HEK293 (cell line): ENCODE data around the gene C5orf15.

Experiments
- CTCF ChIA-PET: fragments of 350-600 bp; formaldehyde crosslinking; extraction: SDS; loops from one replicate; lab custom pipeline; 2021; ENCODE audit warnings: antibody characterized with exemption; lab: Yijun Ruan, JAX
- POLR2A ChIA-PET: fragments of 300-600 bp; formaldehyde crosslinking; extraction: SDS; loops from one replicate; lab custom pipeline; 2020; ENCODE audit warnings: antibody characterized with exemption, inconsistent platforms; lab: Yijun Ruan, JAX
- H3K27ac ChIP-seq: fragments of 200-500 bp; sonication (Bioruptor generic); 2 replicates; pipeline ENCODE4 v1.5.1; 2014; ENCODE audit warnings: low read depth, low read length, control low read depth, inconsistent platforms; ENCODE audit errors: extremely low read depth
- H3K36me3 ChIP-seq, 2 experiments: fragments of 200-500 bp in 1 of 2; sonication (Bioruptor generic) in 1 of 2; 1 replicate in 1 of 2; 2 replicates in 1 of 2; pipeline ENCODE4 v1.5.1; 2014 to 2017; ENCODE audit warnings: inconsistent platforms in 2 of 2, low read length in 2 of 2; ENCODE audit not compliant: control insufficient read depth in 2 of 2, insufficient read depth in 1 of 2
- H3K4me1 ChIP-seq: fragments of 200-500 bp; sonication (Bioruptor generic); 2 replicates; pipeline ENCODE4 v1.5.1; 2014; ENCODE audit warnings: mild to moderate bottlenecking, low read length, inconsistent platforms; ENCODE audit not compliant: control insufficient read depth, insufficient read depth
- H3K4me3 ChIP-seq: 2 replicates; pipeline ENCODE4 v1.5.1; 2011; ENCODE audit warnings: low read depth, mild to moderate bottlenecking, control low read depth, low read length, moderate library complexity
- H3K9me3 ChIP-seq: fragments of 200-500 bp; sonication (Bioruptor generic); 2 replicates; pipeline ENCODE4 v1.5.1; 2014; ENCODE audit warnings: low read depth, low read length, inconsistent platforms; ENCODE audit not compliant: control insufficient read depth, insufficient read depth
- AEBP2 ChIP-seq: fragments of 450-650 bp; formaldehyde crosslinking; IDR thresholded peaks from 2 replicates; pipeline ENCODE4 v1.5.1; 2016; ENCODE audit warnings: missing biosample characterization, missing genetic modification characterization, borderline replicate concordance
- BCL11A ChIP-seq: fragments of 450-650 bp; formaldehyde crosslinking; IDR thresholded peaks from 2 replicates; pipeline ENCODE4 v1.5.1; 2016; ENCODE audit warnings: low read depth, missing biosample characterization, missing genetic modification characterization
- GFI1B ChIP-seq: fragments of 450-650 bp; formaldehyde crosslinking; IDR thresholded peaks from 2 replicates; pipeline ENCODE4 v1.5.1; 2016; ENCODE audit warnings: missing biosample characterization, missing genetic modification characterization
- GLI4 ChIP-seq: fragments of 450-650 bp; formaldehyde crosslinking; IDR thresholded peaks from 2 replicates; pipeline ENCODE4 v1.5.1; 2016; ENCODE audit warnings: missing biosample characterization, missing genetic modification characterization
- HOXA7 ChIP-seq: sonication (generic); formaldehyde crosslinking; IDR thresholded peaks from 2 replicates; pipeline ENCODE4 v1.8.1; 2022; ENCODE audit warnings: missing genetic modification reagents, borderline replicate concordance
- INSM2 ChIP-seq: fragments of 450-650 bp; formaldehyde crosslinking; IDR thresholded peaks from 2 replicates; pipeline ENCODE4 v1.5.1; 2016; ENCODE audit warnings: missing biosample characterization, missing genetic modification characterization
- KLF1 ChIP-seq: fragments of 450-650 bp; formaldehyde crosslinking; IDR thresholded peaks from 2 replicates; pipeline ENCODE4 v1.5.1; 2016; ENCODE audit warnings: missing biosample characterization, missing genetic modification characterization
- KLF9 ChIP-seq: fragments of 450-650 bp; formaldehyde crosslinking; IDR thresholded peaks from 2 replicates; pipeline ENCODE4 v1.5.1; 2016; ENCODE audit warnings: missing biosample characterization, missing genetic modification characterization, low read depth
- OVOL3 ChIP-seq: fragments of 450-650 bp; formaldehyde crosslinking; IDR thresholded peaks from 2 replicates; pipeline ENCODE4 v1.5.1; 2016; ENCODE audit warnings: missing biosample characterization, missing genetic modification characterization
- PATZ1 ChIP-seq: fragments of 450-650 bp; formaldehyde crosslinking; IDR thresholded peaks from 2 replicates; pipeline ENCODE4 v1.5.1; 2016; ENCODE audit warnings: missing biosample characterization, missing genetic modification characterization
- PRDM1 ChIP-seq: fragments of 450-650 bp; formaldehyde crosslinking; IDR thresholded peaks from 2 replicates; pipeline ENCODE4; 2016; ENCODE audit warnings: missing biosample characterization, missing genetic modification characterization
- YY1 ChIP-seq: fragments of 450-650 bp; formaldehyde crosslinking; IDR thresholded peaks from 2 replicates; pipeline ENCODE4 v1.5.1; 2018; ENCODE audit warnings: missing biosample characterization, missing genetic modification characterization
- ZBTB48 ChIP-seq: fragments of 450-650 bp; formaldehyde crosslinking; IDR thresholded peaks from 2 replicates; pipeline ENCODE4 v1.5.1; 2016; ENCODE audit warnings: missing biosample characterization, missing genetic modification characterization
- ZNF221 ChIP-seq: fragments of 450-650 bp; formaldehyde crosslinking; IDR thresholded peaks from 2 replicates; pipeline ENCODE4 v1.5.1; 2017; ENCODE audit warnings: missing biosample characterization, missing genetic modification characterization, borderline replicate concordance
- ZNF248 ChIP-seq: fragments of 450-650 bp; formaldehyde crosslinking; IDR thresholded peaks from 2 replicates; pipeline ENCODE4 v1.5.1; 2017; ENCODE audit warnings: missing biosample characterization, missing genetic modification characterization
- ZNF341 ChIP-seq: fragments of 450-650 bp; formaldehyde crosslinking; IDR thresholded peaks from 2 replicates; pipeline ENCODE4; 2016; ENCODE audit warnings: low read depth, missing biosample characterization, missing genetic modification characterization
- ZNF391 ChIP-seq: fragments of 450-650 bp; formaldehyde crosslinking; IDR thresholded peaks from 2 replicates; pipeline ENCODE4 v1.5.1; 2016; ENCODE audit warnings: low read depth, missing biosample characterization, missing genetic modification characterization, borderline replicate concordance
- ZNF398 ChIP-seq: fragments of 450-650 bp; formaldehyde crosslinking; IDR thresholded peaks from 2 replicates; pipeline ENCODE4 v1.5.1; 2017; ENCODE audit warnings: missing biosample characterization, missing genetic modification characterization
- ZNF423 ChIP-seq: fragments of 450-650 bp; formaldehyde crosslinking; IDR thresholded peaks from 2 replicates; pipeline ENCODE4 v1.5.1; 2016; ENCODE audit warnings: missing biosample characterization, missing genetic modification characterization
- ZNF473 ChIP-seq: fragments of 450-650 bp; formaldehyde crosslinking; IDR thresholded peaks from 2 replicates; pipeline ENCODE4 v1.5.1; 2017; ENCODE audit warnings: missing biosample characterization, missing genetic modification characterization
- ZNF585B ChIP-seq: fragments of 450-650 bp; formaldehyde crosslinking; IDR thresholded peaks from 2 replicates; pipeline ENCODE4 v1.5.1; 2016; ENCODE audit warnings: missing biosample characterization, missing genetic modification characterization
- ZNF624 ChIP-seq: fragments of 450-650 bp; formaldehyde crosslinking; IDR thresholded peaks from 2 replicates; pipeline ENCODE4 v1.5.1; 2017; ENCODE audit warnings: missing biosample characterization, missing genetic modification characterization
- ZNF670 ChIP-seq: fragments of 450-650 bp; formaldehyde crosslinking; IDR thresholded peaks from 2 replicates; pipeline ENCODE4 v1.5.1; 2016; ENCODE audit warnings: missing biosample characterization, missing genetic modification characterization, low read depth
- ZNF701 ChIP-seq: fragments of 450-650 bp; formaldehyde crosslinking; IDR thresholded peaks from 2 replicates; pipeline ENCODE4 v1.5.1; 2016; ENCODE audit warnings: missing biosample characterization, missing genetic modification characterization
- ZNF777 ChIP-seq: fragments of 450-650 bp; formaldehyde crosslinking; IDR thresholded peaks from 2 replicates; pipeline ENCODE4 v1.5.1; 2017; ENCODE audit warnings: missing biosample characterization, missing genetic modification characterization, borderline replicate concordance
- ZNF837 ChIP-seq: fragments of 450-650 bp; formaldehyde crosslinking; IDR thresholded peaks from 2 replicates; pipeline ENCODE4 v1.5.1; 2016; ENCODE audit warnings: missing biosample characterization, missing genetic modification characterization
- ZSCAN5A ChIP-seq: fragments of 450-650 bp; formaldehyde crosslinking; IDR thresholded peaks from 2 replicates; pipeline ENCODE4 v1.5.1; 2016; ENCODE audit warnings: missing biosample characterization, missing genetic modification characterization

C5orf15 gene

GRCh38 chr5:133981714-133982113, 13.3 kb upstream of the C5orf15 start:
- Histone ChIP-seq H3K4me3 (no peak overlapping the region), H3K36me3 (peaks cover 75 to 83% of the 10 kb centered on the region in 2 experiments), H3K27ac (no peak overlapping the region), H3K4me1 (no peaks in the 10 kb centered on the region; the same call in 1 of the 2 replicates), H3K9me3 (no peaks in the 10 kb centered on the region)
- ChIA-PET CTCF (interaction anchor here (0.6 to 1.0 kb wide), 3 partner anchors 12 to 693 kb away, joined by 3 read pairs; no protein-coding TSS in a partner anchor), POLR2A (no interaction called here)
- TF ChIP-seq YY1 (tag by site-specific recombination) (no peak), HOXA7 (no peak), GLI4 (no peak), ZNF423 (tag by site-specific recombination) (no peak), AEBP2 (tag by site-specific recombination) (no peak), ZSCAN5A (tag by site-specific recombination) (no peak), ZNF837 (tag by site-specific recombination) (no peak), ZNF585B (no peak), ZNF248 (tag by site-specific recombination) (no peak), ZNF670 (no peak), ZNF341 (tag by site-specific recombination) (no peak), ZNF701 (no peak), ZNF398 (tag by site-specific recombination) (no peak), KLF1 (no peak), ZBTB48 (tag by site-specific recombination) (no peak)

- Histone ChIP-seq H3K4me3 (no peak overlapping the region), H3K27ac (no peak overlapping the region), H3K4me1 (no peaks in the 10 kb centered on the region), H3K36me3 (peaks cover 68 to 81% of the 10 kb centered on the region in 2 experiments), H3K9me3 (no peaks in the 10 kb centered on the region)
- ChIA-PET POLR2A (no interaction called here), CTCF (interaction anchor here (0.8 to 2.6 kb wide), 7 partner anchors 10 to 226 kb away, joined by 3 to 14 read pairs (median 3); no protein-coding TSS in a partner anchor)
- TF ChIP-seq BCL11A (tag by site-specific recombination): no peak
- no peak for TF ChIP-seq INSM2
- no peak for TF ChIP-seq ZNF473 (tag by site-specific recombination)
- no peak for TF ChIP-seq ZNF624 (tag by site-specific recombination)
- TF ChIP-seq ZNF221 (tag by site-specific recombination): no peak
- no peak for TF ChIP-seq OVOL3 (tag by site-specific recombination)
- no peak for TF ChIP-seq GFI1B (tag by site-specific recombination)
- TF ChIP-seq ZNF777 (tag by site-specific recombination): no peak
- no peak for TF ChIP-seq PATZ1 (tag by site-specific recombination)
- TF ChIP-seq KLF1: no peak
- TF ChIP-seq ZNF391: no peak
- TF ChIP-seq PRDM1 (tag by site-specific recombination): no peak
- TF ChIP-seq KLF9 (tag by site-specific recombination): no peak
These were observed 12.2 kb upstream of the C5orf15 start for GRCh38 chr5:133980652-133981051.
